Esophagus mucosa (tissue), 1 donor: ENCODE measurements around the gene SH2D3A. TPM values are rescaled to one million over a fixed set of nuclear protein-coding genes. Genes with fewer than 3 reads are reported as not detected.
A peak's percentile ranks its signal among the peaks of the same experiment; 100 is the strongest.
"Not testable (repeated sequence)": the region's sequence is repeated elsewhere in the genome, so short reads cannot be mapped to it uniquely, and the experiment has no call there.

ENCODE experiments used
- ATAC-seq: fragments of 200-7000 bp; cut with Tn5 transposase; one replicate; pipeline ENCODE4 v1.9.1; 2020
- total RNA-seq: library from RNA; stranded (reverse); gene quantifications from one replicate; pipeline ENCODE4 v1.2.4, GENCODE V29; 2023
- donor health status: DM: yes; HTN: yes; CAD: no.

The SH2D3A gene
- total RNA-seq, result 28.7 TPM

DNA sequence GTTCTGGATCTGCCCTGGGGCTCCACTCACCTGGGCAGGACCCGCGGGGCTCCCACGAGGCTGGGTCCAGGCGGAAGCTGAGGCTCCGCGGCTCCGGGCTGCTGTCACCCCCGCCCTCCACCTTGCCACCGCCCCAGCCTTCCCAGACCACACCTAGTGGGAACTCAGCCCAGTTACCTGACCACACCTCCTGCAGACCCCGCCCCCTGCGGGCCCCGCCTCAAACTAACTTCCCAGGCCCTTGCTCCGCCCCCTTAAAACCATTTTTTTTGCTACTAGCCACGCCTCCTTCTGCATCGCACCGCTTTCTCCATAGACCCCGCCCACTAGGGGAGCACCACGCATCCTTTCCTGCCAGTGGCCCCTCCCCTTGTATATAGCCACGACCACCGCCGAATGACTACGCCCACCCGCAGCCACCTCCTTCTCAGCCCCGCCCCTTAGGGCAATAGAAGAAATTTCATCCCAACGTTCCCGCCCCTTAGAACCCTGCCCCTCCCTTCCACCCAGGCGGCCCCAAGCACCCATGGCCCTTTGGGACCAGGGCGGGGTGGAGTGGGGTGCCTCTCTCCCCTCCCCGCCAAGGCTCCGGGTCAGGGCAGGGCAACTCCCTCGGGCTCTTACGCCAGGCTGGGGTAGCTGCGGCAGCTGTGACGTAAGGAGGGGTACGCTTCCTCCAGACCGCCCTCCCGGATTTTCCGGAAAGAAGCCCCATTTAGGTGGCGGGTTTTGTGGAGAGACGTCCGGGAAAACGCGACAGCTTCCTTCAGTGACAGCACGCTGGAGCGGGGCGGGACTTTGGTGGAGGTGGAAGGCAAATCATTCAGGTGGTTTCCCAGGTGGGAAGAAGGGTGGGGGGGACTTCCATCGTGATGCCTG, at the start of gene SH2D3A:
SH2D3A (minus strand) TSS at position 79 of the 879 bp plus-strand sequence. CDS start 3,687 bp downstream, outside the sequence.
- peak; percentile 88 for ATAC-seq

DNA sequence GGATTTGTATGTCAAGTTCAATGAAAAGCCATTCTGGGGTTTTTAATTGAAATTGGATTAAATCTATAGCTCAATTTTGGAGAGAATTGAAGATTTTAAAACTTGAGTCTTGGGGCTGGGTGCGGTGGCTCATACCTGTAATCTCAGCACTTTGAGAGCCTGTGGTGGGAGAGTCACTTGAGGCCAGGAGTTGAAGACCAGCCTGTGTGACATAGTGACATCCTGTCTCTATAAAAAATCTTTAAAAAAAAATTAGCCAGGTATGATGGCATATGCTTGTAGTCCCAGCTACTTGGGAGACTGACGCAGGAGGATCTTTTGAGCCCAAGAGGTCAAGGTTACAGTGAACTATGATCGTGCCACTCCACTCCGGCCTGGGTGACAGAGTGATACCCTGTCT, 46.4 kb upstream of the SH2D3A start:
- ATAC-seq, result no peak

- no peak for ATAC-seq
Observed at GRCh38 chr19:6812612-6813011, 45.4 kb upstream of the SH2D3A start.

GRCh38 chr19:6811906-6812305, 44.7 kb upstream of the SH2D3A start:
- peak; percentile 81 for ATAC-seq

DNA sequence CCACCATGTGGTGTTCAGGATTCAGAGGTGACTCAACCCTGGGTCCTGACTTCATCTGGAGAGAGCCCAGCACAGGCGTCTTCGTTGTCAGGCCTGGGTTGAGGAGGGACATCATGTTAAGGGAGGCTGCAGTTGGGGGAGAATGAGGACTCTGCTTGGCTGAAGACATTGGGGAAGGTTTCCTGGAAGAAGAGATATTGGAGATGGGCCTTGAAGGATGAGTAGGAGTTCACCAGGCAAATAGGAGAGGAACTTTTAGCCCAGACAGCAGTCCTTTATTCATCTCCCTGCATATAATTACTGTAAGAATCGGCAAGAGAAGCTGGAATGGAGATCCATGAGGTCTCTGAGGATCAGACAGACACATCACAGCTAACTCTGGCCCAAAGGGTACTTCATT, 44.1 kb upstream of the SH2D3A start:
- ATAC-seq, result no peak

DNA sequence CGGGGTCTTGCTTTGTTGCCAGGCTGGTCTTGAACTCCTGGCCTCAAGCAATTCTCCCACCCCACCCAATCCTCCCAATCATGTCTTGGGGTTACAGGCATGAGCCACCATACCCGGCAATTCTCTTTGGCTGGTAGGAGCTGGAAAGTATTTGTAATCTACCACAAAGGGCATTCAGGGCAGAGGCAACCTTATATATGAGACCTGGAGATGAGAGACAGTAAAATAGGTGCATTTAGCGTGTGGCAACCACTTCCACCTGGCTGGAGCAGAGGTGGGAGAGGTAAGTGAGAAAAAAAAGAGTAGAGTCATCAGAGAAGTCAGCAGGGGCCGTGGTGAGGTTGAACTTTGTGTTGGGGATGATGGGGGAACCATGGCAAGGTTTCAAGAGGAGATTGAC, 42.0 kb upstream of the SH2D3A start:
- no peak for ATAC-seq

DNA sequence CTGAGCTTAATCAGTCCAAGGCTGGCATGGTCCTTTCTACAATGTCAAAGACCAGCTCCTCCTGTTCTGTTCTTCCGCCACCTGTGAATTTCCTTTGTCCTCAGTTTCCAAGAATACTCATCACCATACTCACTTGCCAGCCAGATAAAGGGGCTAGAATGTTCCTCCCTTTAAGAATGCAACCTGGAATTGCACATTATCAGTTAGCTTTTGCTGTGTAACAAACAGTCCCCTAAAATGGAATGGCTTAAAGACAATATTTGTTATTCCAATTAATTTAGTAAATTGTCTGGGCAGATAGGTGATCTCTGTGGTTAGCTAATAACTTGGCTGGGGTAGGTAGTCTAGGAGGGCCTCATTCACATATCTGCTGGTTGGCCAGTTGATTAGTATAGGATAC, 41.3 kb upstream of the SH2D3A start:
- ATAC-seq, result no peak

GRCh38 chr19:6807291-6807690, 40.1 kb upstream of the SH2D3A start:
- ATAC-seq, result no peak

- no peak for ATAC-seq
Observed at GRCh38 chr19:6806488-6806887, 39.3 kb upstream of the SH2D3A start.

- no peak for ATAC-seq
Observed at GRCh38 chr19:6803036-6803404, 35.8 kb upstream of the SH2D3A start.

GRCh38 chr19:6802336-6803035, 35.3 kb upstream of the SH2D3A start:
- ATAC-seq, result peak; percentile 49

DNA sequence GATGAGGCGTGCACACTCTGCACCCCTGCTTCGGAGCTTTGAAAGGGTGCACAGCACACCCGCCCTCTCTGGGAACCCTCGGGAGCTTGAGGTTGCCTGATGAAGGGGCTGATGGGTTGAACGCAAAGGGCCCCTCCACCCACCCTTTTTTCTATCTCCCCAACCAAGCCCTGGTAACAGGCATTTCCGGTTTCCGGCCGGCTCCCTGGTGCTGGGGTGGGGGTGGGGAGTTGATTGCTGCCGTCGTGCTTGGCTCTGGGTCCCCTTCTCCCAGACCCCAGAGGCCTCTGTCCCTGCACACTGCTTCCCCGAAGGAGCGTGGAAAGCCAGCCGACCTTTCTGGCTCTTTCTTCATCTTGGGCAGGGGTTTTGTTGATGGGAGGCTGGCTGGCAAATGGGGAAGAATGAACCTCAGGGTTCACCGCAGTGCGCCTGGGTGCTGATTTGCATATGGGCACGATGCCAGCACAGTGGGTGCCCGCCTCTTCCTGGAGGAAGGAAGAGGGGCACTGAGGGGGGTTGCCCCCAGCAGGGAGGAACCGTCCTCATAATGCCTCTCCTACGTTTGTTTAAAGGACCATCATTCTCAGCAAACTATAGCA, 34.4 kb upstream of the SH2D3A start:
- ATAC-seq, result peak; percentile 61

DNA sequence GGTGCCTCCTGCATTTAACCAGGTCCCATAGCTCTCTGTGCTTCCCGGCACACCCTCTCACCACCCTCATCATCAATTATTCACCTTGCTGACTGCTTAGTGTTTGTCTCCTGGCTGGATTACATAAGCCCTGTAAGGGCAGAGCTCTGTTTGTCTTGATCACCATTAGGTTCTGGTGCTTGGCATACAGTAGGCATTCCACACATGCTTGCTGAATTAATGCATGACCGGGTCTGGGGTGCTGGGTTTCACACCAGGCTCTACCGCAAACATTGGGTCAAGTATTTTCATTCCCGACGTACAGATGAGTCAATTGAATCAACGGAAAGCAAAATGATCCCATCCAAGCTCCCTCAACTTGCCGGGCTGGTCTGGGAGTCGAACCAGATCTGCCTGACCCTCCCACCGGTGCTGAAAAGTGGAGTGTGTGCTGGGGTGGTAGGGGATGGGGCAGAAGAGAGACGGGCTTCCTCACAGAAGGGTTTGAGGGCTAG, 33.8 kb upstream of the SH2D3A start:
- ATAC-seq, result peak; percentile 89

DNA sequence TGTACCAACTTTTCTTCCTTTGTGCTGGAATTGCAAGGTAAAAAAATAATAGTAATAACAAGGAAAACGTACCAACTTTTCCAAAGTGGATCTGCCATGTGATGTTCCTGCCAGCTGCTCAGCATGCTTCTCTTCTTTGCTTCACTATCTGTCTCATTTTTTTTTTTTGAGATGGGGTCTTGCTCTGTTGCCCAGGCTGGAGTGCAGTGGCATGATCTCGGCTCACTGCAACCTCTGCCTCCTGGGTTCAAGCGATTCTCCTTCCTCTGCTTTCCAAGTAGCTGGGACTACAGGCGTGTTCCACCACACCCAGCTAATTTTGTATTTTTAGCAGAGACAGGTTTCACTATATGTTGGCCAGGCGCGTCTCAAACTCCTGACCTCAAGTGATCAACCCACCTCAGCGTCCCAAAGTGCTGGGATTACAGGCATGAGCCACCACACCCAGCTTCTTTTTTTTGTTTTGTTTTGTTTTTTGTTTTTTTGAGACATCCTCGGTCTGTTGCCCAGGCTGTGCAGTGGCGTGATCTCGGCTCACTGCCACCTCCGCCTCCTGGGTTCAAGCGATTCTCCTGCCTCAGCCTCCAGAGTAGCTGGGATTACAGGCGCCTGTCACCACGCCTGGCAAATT, 33.0 kb upstream of the SH2D3A start:
- ATAC-seq, result not testable (repeated sequence)

GRCh38 chr19:6797646-6798045, 30.4 kb upstream of the SH2D3A start:
- ATAC-seq, result no peak

GRCh38 chr19:6796278-6796677, 29.0 kb upstream of the SH2D3A start:
- no peak for ATAC-seq

GRCh38 chr19:6794686-6795431, 27.6 kb upstream of the SH2D3A start:
- ATAC-seq, result no peak

- ATAC-seq, result no peak
Observed at GRCh38 chr19:6793973-6794372, 26.7 kb upstream of the SH2D3A start.

GRCh38 chr19:6793411-6793810, 26.2 kb upstream of the SH2D3A start:
- no peak for ATAC-seq

DNA sequence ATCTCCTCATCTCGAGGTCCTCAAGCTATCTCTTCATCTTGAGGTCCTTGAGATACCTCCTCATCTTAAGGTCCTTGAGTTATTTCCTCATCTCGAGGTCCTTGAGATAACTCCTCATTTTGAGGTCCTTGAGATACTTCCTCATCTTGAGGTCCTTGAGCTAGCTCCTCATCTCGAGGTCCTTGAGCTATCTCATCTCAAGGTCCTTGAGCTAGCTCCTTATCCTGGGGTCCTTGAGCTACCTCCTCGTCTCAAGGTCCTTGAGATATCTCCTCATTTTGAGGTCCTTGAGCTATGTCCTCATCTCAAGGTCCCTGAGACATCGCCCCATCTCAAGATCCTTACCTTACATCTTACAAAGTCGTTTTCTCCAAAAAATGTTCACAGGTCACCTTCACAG, 24.0 kb upstream of the SH2D3A start:
- ATAC-seq, result no peak

DNA sequence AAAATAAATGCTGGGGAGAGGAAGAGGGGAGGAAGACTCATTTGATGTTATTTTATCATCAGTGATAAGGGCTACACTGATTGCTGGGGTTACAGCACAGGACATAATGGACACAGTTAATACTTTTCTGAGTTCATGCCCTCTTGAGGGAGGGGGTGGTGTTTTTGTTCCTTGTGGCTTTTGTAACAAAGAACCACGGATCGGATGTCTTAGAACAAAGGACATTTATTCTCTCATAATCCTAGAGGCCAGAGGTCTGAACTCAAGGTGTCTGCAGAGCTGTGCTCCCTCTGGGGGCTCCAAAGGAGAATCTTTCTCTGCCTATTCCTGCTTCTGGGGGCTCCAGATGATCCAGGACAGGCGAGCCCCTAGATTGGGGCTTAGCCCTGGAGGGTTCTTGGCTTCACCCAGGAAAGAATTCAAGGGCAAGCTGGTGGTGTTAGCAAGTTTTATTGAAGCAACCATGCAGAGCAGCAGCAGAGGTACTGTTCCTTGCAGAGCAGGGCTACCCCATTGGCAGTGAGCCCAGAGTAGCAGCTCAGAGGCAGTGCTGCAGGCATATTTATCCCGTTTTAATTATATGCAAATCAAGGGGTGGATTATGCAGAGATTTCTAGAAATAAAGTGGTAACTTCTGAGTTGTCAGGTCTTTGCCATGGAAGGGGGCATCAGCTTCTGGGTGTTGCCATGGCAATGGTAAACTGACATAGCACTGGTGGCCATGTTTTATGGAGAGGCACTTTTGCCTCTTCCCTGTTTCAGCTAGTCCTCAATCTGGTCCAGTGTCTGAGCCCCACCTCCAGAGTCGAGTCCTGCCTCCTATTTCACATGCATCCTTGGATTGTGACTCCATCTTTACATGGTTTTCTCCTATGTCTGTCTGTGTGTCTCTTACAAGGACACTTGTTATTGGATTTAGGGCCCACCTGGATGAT, 23.2 kb upstream of the SH2D3A start:
- ATAC-seq, result no peak
